HS-5 (cell line): ENCODE data around the gene GSS.
"Not testable (repeated sequence)": the region's sequence is repeated elsewhere in the genome, so short reads cannot be mapped to it uniquely, and the experiment has no call there.

Source experiments
- DNase-seq: peaks from one replicate; pipeline ENCODE4 v3.0.0-alpha.2; 2012; ENCODE audit warnings: low read depth

The GSS gene

DNA sequence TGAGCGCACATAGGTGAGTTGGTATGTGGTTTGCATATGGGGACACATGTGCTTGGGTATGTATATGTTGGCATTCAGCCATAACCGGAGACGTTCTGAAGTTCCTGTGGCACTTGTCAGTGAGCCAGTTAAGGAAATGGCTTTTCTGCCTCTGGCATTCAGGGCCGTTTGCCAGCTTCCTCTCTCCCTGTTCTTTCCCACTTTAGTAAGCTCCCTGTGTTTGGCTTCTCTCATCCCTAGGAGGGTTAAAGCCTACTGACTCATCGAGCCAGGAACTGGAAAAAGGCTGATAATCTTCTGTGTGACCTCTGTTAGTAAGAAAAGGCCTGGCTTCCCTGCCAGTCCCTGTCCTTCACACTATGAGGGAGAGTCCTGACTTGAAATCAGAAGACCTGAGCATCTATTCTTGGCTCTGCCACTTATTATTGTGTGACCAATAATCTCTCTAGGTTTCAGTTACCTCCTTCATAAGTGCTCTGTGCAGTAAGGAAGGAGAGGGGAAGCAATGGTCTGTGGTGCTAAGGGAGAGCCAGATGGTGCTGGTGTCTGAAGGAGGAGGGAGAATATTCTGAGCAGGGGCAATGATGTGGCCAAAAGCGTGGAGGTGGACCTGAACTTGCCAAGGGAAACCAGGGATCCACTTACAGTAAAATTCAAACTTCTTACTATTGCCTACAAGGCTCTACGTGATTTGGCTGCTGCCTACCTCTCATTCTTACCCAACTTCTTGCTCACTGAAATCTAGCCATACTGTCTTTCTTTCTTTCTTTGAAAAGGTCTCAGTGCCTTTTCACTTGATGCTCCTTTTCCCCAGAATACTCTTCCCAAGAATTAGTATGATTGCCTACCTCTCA, 47.8 kb downstream of the GSS start:
- peak; percentile 91 for DNase-seq

DNA sequence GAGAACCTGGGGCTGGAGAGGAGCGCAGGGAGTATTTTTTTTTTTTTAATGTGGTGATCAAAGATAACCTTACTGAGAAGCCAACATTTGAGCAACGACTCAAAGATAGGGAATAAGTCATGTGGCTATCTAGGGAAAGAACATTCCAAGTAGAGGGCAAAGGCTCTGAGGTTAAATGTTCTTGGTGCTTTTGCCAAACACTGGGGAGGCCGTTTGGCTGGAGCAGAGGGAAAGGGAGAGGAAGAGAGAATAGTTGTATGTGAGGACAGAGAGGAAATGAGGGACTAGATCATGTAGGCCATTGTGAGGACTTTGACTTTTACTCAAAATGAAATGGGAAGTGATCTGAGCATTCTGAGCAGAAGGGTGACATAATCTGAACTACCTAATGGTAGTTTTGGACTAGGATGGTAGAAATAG, 51.4 kb downstream of the GSS start:
- no peak for DNase-seq

DNA sequence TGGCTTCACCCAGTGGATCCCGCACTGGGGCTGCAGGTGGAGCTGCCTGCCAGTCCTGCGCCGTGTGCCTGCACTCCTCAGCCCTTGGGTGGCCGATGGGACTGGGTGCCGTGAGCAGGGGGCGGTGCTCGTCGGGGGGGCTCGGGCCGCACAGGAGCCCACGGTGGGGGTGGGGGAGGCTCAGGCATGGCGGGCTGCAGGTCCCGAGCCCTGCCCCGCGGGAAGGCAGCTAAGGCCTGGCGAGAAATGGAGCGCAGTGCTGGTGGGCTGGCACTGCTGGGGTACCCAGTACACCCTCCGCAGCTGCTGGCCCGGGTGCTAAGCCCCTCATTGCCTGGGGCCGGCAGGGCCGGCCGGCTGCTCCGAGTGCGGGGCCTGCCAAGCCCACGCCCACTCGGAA, 56.9 kb downstream of the GSS start:
- DNase-seq: not testable (repeated sequence)

DNA sequence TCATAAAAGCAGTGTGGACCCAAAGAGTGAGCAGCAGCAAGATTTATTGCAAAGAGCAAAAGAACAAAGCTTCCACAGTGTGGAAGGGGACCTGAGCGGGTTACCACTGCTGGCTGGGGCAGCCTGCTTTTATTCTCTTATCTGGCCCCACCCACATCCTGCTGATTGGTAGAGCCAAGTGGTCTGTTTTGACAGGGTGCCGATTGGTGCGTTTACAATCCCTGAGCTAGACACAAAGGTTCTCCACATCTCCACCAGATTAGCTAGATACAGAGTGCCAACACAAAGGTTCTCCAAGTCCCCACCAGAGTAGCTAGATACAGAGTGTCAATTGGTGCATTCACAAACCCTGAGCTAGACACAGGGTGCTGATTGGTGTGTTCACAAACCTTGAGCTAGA, 57.5 kb downstream of the GSS start:
- not testable (repeated sequence) for DNase-seq

DNA sequence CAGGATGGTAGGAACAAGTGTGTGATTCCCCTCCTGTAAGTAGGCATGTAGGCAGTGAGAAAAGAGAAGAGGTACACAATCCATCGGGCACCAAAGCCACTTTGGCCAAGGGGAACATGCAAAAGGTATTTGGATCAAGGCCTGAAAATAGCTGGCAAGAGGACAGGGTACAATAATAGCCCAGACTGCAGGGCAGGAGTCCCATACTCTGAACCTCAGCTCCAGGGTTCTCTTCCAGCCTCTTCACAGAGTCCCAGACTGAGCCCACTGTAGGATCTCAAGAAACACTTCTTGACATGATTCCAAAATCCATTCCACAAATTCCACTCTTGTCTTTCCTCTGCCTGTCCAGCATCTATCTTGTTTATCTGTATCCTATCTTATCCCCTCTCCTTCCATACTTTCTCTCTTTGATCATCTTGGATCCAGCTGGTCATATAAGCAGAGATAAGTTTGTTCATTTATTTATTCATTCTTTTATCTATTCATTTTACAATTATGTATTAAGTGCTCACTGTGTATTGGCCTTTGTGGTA, 59.5 kb downstream of the GSS start:
- no peak for DNase-seq

DNA sequence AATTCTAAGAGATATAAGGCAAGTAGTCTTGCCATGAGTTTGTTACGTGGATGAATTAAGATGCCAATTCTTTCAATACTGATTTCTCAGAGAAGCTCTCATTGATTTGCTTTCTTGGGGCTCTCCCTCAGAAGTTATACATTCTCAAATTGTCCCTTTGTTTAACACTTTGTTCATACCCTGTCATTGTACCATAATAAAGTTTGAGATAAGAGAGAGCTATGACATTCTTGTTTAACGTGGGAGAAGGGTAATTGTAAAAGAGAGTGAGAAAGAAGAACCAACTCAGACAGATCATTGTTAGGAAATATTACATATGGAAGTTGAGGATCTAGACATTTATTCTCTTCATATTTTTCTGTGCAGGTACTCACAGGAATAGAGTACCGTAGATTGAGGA, 60.1 kb downstream of the GSS start:
- DNase-seq: no peak

DNA sequence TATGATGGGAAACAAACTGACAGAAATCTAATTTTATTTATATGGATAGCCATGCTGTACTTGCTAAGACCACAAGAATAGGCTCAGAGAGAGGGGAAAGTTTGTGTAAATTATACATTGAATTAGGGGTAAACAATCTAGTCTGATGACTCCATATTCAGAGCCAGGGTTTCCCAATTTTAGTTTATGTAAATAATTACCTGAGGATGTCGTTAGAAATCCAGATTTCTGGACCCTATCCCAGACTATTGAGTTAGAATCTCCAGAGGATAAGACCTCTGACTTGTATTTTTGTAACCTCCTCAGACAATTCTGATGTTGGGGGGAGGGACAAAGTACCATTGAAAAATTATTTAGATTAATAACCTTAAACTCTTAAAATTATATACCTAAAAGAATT, 60.9 kb downstream of the GSS start:
- no peak for DNase-seq

DNA sequence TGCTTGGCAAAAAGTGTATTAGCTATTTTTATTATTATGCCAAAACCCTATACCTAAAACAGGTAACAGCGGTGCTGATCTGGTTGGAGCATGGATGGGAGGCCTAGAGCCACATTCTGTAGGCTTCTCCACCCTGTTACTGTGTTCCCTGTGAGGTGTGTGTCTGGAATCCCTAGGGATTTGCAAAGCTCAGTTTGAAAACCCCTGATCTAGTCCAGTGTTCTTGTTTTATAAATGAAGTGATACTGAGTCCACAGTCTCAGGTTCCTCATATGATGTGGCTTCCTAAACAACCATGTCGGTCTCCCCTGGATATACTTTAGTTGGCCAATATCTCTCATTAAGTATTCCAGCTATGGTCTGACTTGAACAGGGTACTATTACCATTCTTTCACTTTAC, 62.9 kb downstream of the GSS start:
- no peak for DNase-seq

DNA sequence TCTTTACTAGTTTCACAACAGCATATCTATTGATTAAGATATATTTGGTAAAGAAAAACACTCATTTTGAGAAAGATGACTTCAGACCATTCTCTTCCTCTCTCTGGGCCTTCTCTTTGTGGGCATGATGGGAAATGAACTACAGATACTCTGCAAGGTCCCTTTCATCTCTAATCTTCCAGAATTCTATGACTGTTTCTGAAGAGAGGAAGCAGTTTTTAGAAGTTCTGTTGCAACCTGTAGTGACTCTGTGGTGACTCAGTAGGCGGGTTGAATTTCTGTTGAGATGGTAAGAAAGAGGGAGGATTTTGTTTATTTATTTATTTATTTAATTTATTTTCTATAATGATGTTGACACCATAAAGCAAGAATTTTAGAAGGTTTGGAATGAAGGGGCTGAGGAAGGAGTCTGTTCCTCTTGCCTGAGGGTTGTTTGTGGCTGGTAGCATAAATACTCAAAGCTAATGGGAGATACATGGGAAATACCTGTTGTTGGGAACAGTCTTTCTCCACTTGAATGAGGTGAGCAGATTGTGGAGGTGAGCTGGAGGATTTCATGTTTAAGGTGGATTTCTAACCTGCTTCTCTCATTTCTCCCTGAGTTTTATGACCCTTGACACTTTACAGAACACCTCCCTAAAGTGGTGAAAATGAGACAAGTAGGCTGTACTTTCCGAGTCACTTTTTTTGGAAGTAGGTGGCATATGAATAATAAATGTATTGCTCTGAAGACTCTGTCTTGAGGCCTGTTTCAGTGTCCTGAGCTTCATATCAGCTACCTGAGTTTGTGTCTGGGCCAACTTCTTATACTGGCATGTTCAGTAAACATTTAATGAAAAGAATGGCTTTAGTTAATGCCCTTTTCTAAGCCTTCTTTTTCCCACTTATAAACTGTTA, 64.2 kb downstream of the GSS start:
- DNase-seq: peak; percentile 72

DNA sequence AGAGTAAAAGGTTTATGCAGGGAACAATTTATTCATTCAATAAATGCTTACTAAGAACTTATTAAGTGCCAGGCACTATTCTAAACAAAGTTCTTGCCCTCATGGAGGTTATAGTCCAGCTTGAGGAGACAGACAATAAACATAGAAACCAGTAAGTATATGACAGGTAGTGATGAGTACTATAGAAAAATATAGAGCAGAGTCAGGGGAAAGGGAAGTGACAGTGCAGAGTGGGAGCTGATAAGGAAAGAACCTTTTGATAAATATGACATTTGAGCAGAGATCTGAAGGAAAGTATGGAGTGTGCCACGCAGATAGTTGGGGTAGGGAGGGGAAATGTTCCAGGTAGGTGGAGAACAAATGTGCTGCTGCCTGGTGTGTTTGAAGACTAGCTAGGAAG, 67.1 kb downstream of the GSS start:
- no peak for DNase-seq

DNA sequence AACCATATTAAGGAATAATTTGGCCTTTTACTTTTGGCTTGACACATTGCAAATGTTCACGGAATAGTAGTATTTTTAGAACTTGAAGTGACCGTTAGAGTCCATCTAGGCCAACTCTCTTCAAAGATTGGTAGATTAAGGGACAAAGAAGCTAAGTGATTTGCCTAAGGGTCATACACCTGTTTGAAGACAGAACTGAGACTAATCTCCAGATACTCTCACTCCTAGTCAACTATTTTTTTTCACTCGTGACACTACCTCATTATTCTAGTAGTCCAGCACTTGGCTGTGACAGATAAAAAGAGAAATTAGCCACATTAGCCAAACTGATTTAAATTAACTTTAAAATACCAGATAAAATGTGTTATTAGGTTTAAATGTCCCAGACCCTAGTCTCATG, 68.6 kb downstream of the GSS start:
- DNase-seq: no peak

DNA sequence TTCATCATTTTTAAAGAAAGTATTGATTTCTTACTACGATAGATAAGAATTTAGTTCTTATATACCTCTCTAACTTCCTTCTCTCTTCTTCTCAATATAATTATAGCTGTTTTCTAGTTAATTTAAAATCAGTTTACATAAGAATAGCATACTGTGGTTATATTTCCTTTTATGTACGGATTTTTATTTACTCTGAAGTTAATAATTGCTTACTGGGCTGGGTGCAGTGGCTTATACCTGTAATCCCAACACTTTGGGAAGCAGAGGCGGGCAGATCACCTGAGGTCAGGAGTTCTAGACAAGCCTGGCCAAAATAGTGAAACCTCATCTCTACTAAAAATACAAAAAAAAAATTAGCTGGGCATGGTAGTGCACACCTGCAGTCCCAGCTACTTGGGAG, 69.5 kb downstream of the GSS start:
- DNase-seq: no peak

DNA sequence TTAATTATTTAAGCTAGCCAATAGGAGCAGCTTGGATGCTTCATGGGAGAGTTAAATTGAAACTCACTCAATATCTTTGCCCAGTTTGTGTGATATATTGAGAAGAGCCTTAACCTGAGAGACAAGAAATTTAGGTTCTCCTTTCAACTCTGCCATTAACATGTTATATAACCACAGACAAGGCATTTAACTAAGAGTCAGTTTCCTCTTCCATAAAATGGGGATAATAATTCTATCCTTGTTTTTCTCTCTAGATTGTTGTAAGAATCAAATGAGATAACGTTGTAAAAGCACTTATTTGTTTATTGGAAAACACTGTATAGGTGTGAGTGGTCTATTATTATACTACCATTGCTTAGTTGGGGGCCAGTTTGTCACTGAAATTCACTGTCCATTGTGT, 71.3 kb downstream of the GSS start:
- DNase-seq: no peak

DNA sequence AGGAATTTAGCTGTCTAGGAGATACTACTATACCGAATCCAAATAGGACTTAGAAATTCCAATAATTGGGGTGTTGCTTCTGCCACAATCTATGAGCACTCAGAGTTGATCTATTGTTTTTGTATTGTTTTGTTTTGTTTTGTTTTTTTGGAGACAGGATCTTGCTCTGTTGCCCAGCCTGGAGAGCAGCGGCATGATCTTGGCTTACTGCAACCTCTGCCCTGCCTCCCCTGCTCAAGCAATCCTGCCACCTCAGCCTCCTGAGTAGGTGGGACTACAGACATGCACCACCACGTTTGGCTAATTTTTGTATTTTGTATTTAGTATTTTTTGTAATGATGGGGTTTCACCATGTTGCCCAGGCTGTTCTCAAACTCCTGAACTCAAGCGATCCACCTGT, 71.8 kb downstream of the GSS start:
- DNase-seq: no peak

DNA sequence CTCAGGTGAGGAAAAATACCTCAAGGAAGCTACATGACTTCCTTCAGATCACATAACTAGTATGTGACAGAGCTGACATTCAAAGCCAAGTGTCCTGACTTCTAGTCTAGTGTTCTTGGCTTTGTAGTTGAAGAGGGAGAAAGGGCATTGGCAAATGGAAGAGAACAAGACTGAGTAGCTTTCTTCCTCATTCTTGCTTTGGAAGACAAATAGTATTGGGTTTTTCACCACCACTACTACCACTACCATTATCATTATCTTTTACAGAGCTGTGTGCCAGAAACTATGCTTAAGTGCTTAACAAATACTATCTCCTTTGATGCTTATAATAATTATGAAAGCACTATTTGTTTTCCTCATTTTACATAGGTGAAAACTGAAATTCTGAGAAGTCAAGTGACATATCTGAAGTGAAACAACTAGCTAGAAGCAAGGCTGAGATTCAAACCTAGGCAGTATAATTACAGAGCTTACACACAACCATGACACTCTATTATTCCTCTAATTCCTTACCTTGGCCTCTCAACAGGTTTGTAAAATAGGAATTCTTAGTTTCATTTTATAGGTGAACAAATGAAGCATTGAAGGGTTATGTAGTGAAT, 72.4 kb downstream of the GSS start:
- no peak for DNase-seq

DNA sequence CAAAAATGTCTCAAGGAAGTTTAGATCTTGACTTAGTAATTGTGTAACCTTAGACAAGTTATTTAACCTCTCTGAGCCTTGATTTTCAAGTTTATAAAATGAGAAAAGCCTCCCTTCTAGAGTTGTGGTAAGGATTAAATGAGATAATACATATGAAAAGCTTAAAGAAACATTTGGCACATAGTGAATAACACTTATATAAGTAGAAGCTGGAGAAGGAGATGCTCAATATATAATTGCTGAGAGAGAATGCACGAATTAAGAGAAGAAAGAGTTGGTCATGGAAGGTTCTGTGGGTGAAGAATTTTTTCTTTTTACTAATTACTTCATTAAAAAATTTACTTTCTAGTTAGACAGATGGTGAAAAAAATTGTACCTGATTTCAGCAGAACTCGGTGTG, 73.9 kb downstream of the GSS start:
- no peak for DNase-seq

DNA sequence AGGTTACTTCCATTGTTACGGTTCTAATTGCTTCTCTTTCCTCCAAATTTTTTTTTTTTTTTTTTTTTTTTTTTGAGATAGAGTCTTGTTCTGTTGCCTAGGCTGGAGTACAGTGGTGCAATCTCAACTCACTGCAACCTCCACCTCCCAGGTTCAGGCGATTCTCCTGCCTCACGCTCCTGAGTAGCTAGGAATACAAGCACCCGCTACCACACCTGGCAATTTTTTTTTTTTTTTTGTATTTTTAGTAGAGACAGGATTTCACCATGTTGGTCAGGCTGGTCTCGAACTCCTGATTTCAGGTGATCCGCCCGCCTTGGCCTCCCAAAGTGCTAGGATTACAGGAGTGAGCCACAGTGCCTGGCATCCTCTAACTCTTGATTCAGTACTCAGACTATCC, 74.6 kb downstream of the GSS start:
- DNase-seq: not testable (repeated sequence)

DNA sequence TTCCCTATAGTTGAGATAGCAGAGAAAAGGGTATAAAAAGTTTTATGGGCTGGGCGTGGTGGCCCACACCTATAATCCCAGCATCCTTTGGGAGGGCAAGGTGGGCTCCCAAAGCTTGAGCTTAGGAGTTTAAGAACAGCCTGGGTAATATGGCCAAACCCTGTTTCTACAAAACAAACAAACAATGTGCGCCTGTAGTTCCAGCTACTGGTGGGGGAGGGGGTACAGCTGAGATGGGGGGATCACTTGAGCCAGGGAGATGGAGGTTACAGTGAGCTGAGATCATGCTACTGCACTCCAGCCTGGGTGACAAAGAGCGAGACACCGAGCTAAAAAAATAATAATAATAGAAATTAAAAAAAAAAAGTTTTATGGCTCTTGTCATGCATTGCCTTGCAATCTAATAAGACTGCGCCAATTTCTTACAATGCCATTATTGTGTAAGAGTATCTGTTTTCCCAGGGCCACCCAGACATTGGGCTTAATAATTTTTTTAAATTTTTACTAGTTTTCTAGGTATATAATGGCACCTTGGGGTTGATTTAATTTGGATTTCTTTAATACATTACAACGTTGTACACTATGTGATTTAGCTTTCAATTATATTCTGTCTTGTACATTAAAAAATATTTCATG, 75.3 kb downstream of the GSS start:
- DNase-seq: no peak
